ENCODE data around the gene FECH.

DNA sequence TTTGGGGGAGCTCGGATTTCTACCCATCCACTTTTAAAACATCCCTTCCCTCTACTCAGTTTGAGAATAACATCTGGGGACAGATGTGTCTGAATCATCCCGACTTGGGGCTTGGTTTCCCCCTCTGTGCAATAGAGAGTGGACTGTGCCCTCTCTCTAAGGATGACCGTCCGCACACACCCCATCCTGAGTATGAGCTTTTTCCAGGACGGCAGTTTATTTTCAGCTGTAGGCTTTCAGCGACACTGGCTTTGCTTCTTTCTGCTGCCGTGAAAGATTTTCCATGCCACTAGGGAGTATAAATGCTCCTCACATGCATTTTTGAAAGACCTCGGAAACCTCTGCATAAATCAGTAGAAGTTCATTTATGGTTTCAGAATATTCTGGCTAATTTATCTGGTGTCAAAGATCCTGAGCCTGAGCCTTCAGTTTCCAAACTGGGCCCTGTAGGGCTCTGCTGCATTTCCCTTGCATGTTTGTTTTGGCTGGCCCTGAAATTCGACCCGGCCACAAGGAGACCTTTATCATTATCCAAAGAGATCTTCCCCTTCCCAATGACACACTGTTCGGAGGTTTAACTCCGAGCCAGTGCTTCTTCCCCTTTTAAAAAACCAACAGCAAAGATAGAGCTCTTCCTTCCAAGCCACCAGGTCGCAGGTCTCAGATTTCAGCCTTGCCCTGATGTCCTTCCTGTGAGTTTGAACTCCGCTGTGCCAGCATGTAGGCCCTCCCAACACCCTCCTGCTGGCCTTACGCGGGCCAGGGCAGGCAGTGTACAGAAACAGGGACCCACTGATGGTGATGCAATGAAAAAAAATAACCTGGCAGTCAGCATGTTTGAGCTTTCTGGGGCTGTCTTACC is 53.3 kb downstream of the FECH start:
- TF ChIP-seq BHLHE40 (IDR thresholded peaks at IDR 0.05; ENCODE audit: borderline replicate concordance): no peak
- TF ChIP-seq ZNF384 (IDR thresholded peaks at IDR 0.05): no peak
- TF ChIP-seq SUZ12 (IDR thresholded peaks at IDR 0.05): no peak
- TF ChIP-seq SP1 (IDR thresholded peaks at IDR 0.05): no peak
- TF ChIP-seq, protein P1, sequence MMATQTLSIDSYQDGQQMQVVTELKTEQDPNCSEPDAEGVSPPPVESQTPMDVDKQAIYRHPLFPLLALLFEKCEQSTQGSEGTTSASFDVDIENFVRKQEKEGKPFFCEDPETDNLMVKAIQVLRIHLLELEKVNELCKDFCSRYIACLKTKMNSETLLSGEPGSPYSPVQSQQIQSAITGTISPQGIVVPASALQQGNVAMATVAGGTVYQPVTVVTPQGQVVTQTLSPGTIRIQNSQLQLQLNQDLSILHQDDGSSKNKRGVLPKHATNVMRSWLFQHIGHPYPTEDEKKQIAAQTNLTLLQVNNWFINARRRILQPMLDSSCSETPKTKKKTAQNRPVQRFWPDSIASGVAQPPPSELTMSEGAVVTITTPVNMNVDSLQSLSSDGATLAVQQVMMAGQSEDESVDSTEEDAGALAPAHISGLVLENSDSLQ (IDR thresholded peaks at IDR 0.05): no peak
